RWPE2 (cell line): ENCODE data around the gene NMT2.

ENCODE experiments used
- ATAC-seq: fragments of 200-7000 bp; cut with Tn5 transposase; 3 replicates; pipeline ENCODE4 v1.9.1; 2021; ENCODE audit warnings: low read depth
- DNase-seq: peaks from one replicate; pipeline ENCODE4 v3.0.0-alpha.2; 2020; ENCODE audit warnings: low spot score
- H3K27ac ChIP-seq: fragments of 450-650 bp; 2 replicates; pipeline ENCODE4 v1.5.1; 2017; ENCODE audit warnings: mild to moderate bottlenecking; ENCODE audit not compliant: poor library complexity, severe bottlenecking
- H3K27me3 ChIP-seq: fragments of 250-450 bp; sonication (Bioruptor Pico); 2 replicates; pipeline ENCODE4 v1.5.1; 2021; ENCODE audit warnings: mild to moderate bottlenecking, moderate library complexity; ENCODE audit not compliant: insufficient read depth, poor library complexity, severe bottlenecking
- H3K36me3 ChIP-seq: fragments of 250-450 bp; sonication (Bioruptor Pico); 2 replicates; pipeline ENCODE4 v1.5.1; 2020; ENCODE audit warnings: low read depth, mild to moderate bottlenecking, moderate library complexity
- H3K4me1 ChIP-seq: fragments of 250-450 bp; sonication (Bioruptor Pico); 2 replicates; pipeline ENCODE4 v1.5.1; 2021; ENCODE audit warnings: mild to moderate bottlenecking, moderate library complexity; ENCODE audit not compliant: insufficient read depth, poor library complexity, severe bottlenecking
- H3K4me3 ChIP-seq: fragments of 250-450 bp; sonication (Bioruptor Pico); 2 replicates; pipeline ENCODE4 v1.5.1; 2021; ENCODE audit warnings: mild to moderate bottlenecking, moderate library complexity; ENCODE audit not compliant: severe bottlenecking
- H3K9me3 ChIP-seq: fragments of 250-450 bp; sonication (Bioruptor Pico); 2 replicates; pipeline ENCODE4 v1.5.1; 2021; ENCODE audit warnings: mild to moderate bottlenecking, moderate library complexity; ENCODE audit not compliant: severe bottlenecking
- CTCF ChIP-seq: fragments of 450-650 bp; IDR thresholded peaks from one replicate; pipeline ENCODE4 v1.5.1; 2017; ENCODE audit warnings: mild to moderate bottlenecking, moderate library complexity; ENCODE audit not compliant: poor library complexity, severe bottlenecking

The NMT2 gene

GRCh38 chr10:15072358-15072757, 96.1 kb downstream of the NMT2 start:
- H3K27me3 ChIP-seq, result no peaks in the 10 kb centered on the region
- ATAC-seq (no peak), DNase-seq (no peak)
- no peak for TF ChIP-seq CTCF
- no peaks in the 10 kb centered on the region for H3K9me3 ChIP-seq
- no peaks in the 10 kb centered on the region for H3K4me1 ChIP-seq
- H3K36me3 ChIP-seq, result no peaks in the 10 kb centered on the region
- no peak overlapping the region for H3K4me3 ChIP-seq
- no peak overlapping the region for H3K27ac ChIP-seq

GRCh38 chr10:15069230-15069629, 99.3 kb downstream of the NMT2 start:
- no peaks in the 10 kb centered on the region for H3K36me3 ChIP-seq
- ATAC-seq, result no peak
- no peak for TF ChIP-seq CTCF
- H3K4me1 ChIP-seq, result no peaks in the 10 kb centered on the region
- no peak overlapping the region for H3K4me3 ChIP-seq
- H3K27ac ChIP-seq, result no peak overlapping the region
- no peak for DNase-seq
- H3K9me3 ChIP-seq, result no peaks in the 10 kb centered on the region
- H3K27me3 ChIP-seq, result no peaks in the 10 kb centered on the region

- Histone ChIP-seq H3K9me3 (no peaks in the 10 kb centered on the region), H3K4me3 (no peak overlapping the region), H3K27me3 (no peaks in the 10 kb centered on the region), H3K36me3 (no peaks in the 10 kb centered on the region), H3K27ac (no peak overlapping the region), H3K4me1 (no peaks in the 10 kb centered on the region)
- ATAC-seq, result peak; percentile 89
- TF ChIP-seq CTCF, result no peak
- DNase-seq, result no peak
These were observed 99.7 kb downstream of the NMT2 start for GRCh38 chr10:15068802-15069201.

- DNase-seq (no peak), ATAC-seq (no peak)
- Histone ChIP-seq H3K36me3 (no peaks in the 10 kb centered on the region), H3K4me3 (no peak overlapping the region), H3K4me1 (no peaks in the 10 kb centered on the region), H3K9me3 (no peaks in the 10 kb centered on the region), H3K27me3 (no peaks in the 10 kb centered on the region), H3K27ac (no peak overlapping the region)
- no peak for TF ChIP-seq CTCF
These were observed 101.3 kb downstream of the NMT2 start for GRCh38 chr10:15067154-15067553.

GRCh38 chr10:15060638-15061037, 107.9 kb downstream of the NMT2 start:
- no peak for ATAC-seq
- no peaks in the 10 kb centered on the region for H3K4me1 ChIP-seq
- H3K36me3 ChIP-seq, result no peaks in the 10 kb centered on the region
- no peaks in the 10 kb centered on the region for H3K27me3 ChIP-seq
- H3K27ac ChIP-seq, result no peak overlapping the region
- TF ChIP-seq CTCF, result no peak
- DNase-seq, result no peak
- H3K4me3 ChIP-seq, result no peak overlapping the region
- H3K9me3 ChIP-seq, result peaks cover 2% of the 10 kb centered on the region
